H1 (cell line): ENCODE data around the gene RAD51B. TPM values are rescaled to one million over a fixed set of nuclear protein-coding genes. Genes with fewer than 3 reads are reported as not detected.

Experiments
- FOSL1 ChIP-seq: IDR thresholded peaks from 2 replicates; pipeline ENCODE4 v1.6.1; 2011; ENCODE audit warnings: mild to moderate bottlenecking, low read depth, low read length, moderate library complexity; ENCODE audit not compliant: insufficient read depth
- HDAC2 ChIP-seq, 2 experiments: fragments of 300-600 bp in 1 of 2; sonication (generic) in 1 of 2; IDR thresholded peaks; 2 replicates each; pipeline ENCODE4 v1.6.1; 2011 to 2012; ENCODE audit warnings: low read depth in 2 of 2, low read length in 2 of 2, mild to moderate bottlenecking in 2 of 2, moderate library complexity in 2 of 2, borderline replicate concordance in 1 of 2, inconsistent platforms in 1 of 2
- TCF12 ChIP-seq: IDR thresholded peaks from 2 replicates; pipeline ENCODE4 v1.6.1; 2011; ENCODE audit warnings: low read depth, mild to moderate bottlenecking, low read length
- polyA plus RNA-seq, 7 experiments: library from polyadenylated mRNA; depleted of rRNA in 3 of 7; stranded (reverse) in 5 of 7; unstranded in 2 of 7; fragments of >200 nt in 5 of 7; fragments of 200-250 nt in 2 of 7; gene quantifications; 1 replicate in 5 of 7; 2 replicates in 1 of 7; 4 replicates in 1 of 7; pipeline versions ENCODE4 v1.2.1 to v1.2.3, GENCODE V29; 2011 to 2013; ENCODE audit warnings: missing spikeins in 2 of 7, mixed read lengths in 2 of 7
- total RNA-seq: library from RNA; stranded (reverse); fragmentation: NEBNext Ultra II Directional; extraction: Animal tissue kit (Norgen Biotek cat#: 25700); gene quantifications from 2 replicates; pipeline ENCODE4 v1.2.1, GENCODE V29; 2021
- TF ChIP-seq, protein P1 (sequence below): fragments of 300-600 bp; sonication (generic); IDR thresholded peaks from 2 replicates; pipeline ENCODE4 v1.7.1; 2012; ENCODE audit warnings: low read length, moderate library complexity, mild to moderate bottlenecking, inconsistent platforms; ENCODE audit not compliant: insufficient replicate concordance
- TF ChIP-seq, protein P2 (sequence below): IDR thresholded peaks from 2 replicates; pipeline ENCODE4 v1.6.1; 2011; ENCODE audit warnings: low read length, improper control_type of control experiment
- TF ChIP-seq, protein P3 (sequence below): IDR thresholded peaks from 2 replicates; pipeline ENCODE4 v1.6.1; 2012; ENCODE audit warnings: inconsistent platforms
- TF ChIP-seq, protein P4 (sequence below): IDR thresholded peaks from 2 replicates; pipeline ENCODE4 v1.6.1; 2012; ENCODE audit warnings: low read length, inconsistent platforms

Gene RAD51B
- total and polyA plus RNA-seq, 2 of the 8 experiments (the other 6 are each of a cell fraction or from before 2014, with no cell fraction given), result 3.9 to 14.9 TPM

DNA sequence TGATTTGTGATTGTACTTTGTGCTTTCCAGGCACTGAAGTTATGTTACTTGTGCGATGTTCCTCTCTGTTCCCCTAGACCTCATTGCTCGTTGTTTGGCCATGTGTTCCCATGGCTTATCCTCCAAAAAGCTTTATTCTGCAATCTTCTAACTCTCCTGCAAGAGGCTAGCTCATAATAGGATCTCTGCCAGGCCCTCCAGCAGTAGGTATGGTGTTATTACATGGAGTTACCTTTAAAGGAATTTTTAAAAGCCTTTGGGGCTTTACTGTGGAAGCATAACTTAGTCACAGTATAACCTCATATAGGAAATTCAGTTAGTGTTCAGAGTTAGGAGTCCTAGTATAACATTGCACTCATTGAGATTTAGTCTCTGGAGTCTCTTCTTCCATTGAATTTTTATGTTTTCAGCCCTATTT is 292.3 kb downstream of the RAD51B start (continued):
- TF ChIP-seq, protein P1, sequence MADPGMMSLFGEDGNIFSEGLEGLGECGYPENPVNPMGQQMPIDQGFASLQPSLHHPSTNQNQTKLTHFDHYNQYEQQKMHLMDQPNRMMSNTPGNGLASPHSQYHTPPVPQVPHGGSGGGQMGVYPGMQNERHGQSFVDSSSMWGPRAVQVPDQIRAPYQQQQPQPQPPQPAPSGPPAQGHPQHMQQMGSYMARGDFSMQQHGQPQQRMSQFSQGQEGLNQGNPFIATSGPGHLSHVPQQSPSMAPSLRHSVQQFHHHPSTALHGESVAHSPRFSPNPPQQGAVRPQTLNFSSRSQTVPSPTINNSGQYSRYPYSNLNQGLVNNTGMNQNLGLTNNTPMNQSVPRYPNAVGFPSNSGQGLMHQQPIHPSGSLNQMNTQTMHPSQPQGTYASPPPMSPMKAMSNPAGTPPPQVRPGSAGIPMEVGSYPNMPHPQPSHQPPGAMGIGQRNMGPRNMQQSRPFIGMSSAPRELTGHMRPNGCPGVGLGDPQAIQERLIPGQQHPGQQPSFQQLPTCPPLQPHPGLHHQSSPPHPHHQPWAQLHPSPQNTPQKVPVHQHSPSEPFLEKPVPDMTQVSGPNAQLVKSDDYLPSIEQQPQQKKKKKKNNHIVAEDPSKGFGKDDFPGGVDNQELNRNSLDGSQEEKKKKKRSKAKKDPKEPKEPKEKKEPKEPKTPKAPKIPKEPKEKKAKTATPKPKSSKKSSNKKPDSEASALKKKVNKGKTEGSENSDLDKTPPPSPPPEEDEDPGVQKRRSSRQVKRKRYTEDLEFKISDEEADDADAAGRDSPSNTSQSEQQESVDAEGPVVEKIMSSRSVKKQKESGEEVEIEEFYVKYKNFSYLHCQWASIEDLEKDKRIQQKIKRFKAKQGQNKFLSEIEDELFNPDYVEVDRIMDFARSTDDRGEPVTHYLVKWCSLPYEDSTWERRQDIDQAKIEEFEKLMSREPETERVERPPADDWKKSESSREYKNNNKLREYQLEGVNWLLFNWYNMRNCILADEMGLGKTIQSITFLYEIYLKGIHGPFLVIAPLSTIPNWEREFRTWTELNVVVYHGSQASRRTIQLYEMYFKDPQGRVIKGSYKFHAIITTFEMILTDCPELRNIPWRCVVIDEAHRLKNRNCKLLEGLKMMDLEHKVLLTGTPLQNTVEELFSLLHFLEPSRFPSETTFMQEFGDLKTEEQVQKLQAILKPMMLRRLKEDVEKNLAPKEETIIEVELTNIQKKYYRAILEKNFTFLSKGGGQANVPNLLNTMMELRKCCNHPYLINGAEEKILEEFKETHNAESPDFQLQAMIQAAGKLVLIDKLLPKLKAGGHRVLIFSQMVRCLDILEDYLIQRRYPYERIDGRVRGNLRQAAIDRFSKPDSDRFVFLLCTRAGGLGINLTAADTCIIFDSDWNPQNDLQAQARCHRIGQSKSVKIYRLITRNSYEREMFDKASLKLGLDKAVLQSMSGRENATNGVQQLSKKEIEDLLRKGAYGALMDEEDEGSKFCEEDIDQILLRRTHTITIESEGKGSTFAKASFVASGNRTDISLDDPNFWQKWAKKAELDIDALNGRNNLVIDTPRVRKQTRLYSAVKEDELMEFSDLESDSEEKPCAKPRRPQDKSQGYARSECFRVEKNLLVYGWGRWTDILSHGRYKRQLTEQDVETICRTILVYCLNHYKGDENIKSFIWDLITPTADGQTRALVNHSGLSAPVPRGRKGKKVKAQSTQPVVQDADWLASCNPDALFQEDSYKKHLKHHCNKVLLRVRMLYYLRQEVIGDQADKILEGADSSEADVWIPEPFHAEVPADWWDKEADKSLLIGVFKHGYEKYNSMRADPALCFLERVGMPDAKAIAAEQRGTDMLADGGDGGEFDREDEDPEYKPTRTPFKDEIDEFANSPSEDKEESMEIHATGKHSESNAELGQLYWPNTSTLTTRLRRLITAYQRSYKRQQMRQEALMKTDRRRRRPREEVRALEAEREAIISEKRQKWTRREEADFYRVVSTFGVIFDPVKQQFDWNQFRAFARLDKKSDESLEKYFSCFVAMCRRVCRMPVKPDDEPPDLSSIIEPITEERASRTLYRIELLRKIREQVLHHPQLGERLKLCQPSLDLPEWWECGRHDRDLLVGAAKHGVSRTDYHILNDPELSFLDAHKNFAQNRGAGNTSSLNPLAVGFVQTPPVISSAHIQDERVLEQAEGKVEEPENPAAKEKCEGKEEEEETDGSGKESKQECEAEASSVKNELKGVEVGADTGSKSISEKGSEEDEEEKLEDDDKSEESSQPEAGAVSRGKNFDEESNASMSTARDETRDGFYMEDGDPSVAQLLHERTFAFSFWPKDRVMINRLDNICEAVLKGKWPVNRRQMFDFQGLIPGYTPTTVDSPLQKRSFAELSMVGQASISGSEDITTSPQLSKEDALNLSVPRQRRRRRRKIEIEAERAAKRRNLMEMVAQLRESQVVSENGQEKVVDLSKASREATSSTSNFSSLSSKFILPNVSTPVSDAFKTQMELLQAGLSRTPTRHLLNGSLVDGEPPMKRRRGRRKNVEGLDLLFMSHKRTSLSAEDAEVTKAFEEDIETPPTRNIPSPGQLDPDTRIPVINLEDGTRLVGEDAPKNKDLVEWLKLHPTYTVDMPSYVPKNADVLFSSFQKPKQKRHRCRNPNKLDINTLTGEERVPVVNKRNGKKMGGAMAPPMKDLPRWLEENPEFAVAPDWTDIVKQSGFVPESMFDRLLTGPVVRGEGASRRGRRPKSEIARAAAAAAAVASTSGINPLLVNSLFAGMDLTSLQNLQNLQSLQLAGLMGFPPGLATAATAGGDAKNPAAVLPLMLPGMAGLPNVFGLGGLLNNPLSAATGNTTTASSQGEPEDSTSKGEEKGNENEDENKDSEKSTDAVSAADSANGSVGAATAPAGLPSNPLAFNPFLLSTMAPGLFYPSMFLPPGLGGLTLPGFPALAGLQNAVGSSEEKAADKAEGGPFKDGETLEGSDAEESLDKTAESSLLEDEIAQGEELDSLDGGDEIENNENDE, result no peak
- TF ChIP-seq TCF12 (no peak), HDAC2 (IDR thresholded peaks at IDR 0.05; ENCODE audit: borderline replicate concordance in 1 of 2, low read depth in 2 of 2, low read length in 2 of 2) (no peak), FOSL1 (no peak)
- TF ChIP-seq, protein P2, sequence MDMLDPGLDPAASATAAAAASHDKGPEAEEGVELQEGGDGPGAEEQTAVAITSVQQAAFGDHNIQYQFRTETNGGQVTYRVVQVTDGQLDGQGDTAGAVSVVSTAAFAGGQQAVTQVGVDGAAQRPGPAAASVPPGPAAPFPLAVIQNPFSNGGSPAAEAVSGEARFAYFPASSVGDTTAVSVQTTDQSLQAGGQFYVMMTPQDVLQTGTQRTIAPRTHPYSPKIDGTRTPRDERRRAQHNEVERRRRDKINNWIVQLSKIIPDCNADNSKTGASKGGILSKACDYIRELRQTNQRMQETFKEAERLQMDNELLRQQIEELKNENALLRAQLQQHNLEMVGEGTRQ, result no peak
- TF ChIP-seq, protein P3, sequence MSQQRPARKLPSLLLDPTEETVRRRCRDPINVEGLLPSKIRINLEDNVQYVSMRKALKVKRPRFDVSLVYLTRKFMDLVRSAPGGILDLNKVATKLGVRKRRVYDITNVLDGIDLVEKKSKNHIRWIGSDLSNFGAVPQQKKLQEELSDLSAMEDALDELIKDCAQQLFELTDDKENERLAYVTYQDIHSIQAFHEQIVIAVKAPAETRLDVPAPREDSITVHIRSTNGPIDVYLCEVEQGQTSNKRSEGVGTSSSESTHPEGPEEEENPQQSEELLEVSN, result no peak
- TF ChIP-seq, protein P4, sequence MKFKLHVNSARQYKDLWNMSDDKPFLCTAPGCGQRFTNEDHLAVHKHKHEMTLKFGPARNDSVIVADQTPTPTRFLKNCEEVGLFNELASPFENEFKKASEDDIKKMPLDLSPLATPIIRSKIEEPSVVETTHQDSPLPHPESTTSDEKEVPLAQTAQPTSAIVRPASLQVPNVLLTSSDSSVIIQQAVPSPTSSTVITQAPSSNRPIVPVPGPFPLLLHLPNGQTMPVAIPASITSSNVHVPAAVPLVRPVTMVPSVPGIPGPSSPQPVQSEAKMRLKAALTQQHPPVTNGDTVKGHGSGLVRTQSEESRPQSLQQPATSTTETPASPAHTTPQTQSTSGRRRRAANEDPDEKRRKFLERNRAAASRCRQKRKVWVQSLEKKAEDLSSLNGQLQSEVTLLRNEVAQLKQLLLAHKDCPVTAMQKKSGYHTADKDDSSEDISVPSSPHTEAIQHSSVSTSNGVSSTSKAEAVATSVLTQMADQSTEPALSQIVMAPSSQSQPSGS, result no peak
